Heart right ventricle (tissue), 16 donors: Measurements from ENCODE around the gene TAF1C. TPM values are rescaled to one million over a fixed set of nuclear protein-coding genes. Genes with fewer than 3 reads are reported as not detected.

Experiments
- ATAC-seq, 8 donors: fragments of 200-7000 bp; cut with Tn5 transposase; one replicate each; pipeline ENCODE4 v1.9.1; 2020; ENCODE audit warnings: mild to moderate bottlenecking in 8 of 8, moderate library complexity in 8 of 8, moderate number of reproducible peaks in 1 of 8
- DNase-seq, 2 donors: peaks; one replicate each; pipeline ENCODE4 v3.0.0-alpha.2; 2020
- H3K27ac ChIP-seq, 10 donors: fragments of 200-600 bp; sonication (generic) in 2 of 10; one replicate each; pipeline versions ENCODE4 v1.5.0 to v1.8.0; 2020 to 2022; ENCODE audit warnings: mild to moderate bottlenecking in 3 of 10
- H3K27me3 ChIP-seq, 7 donors: fragments of 200-600 bp; one replicate each; pipeline ENCODE4 v1.8.0; 2021 to 2022; ENCODE audit warnings: mild to moderate bottlenecking in 2 of 7
- H3K36me3 ChIP-seq, 9 donors: fragments of 200-600 bp; sonication (generic) in 1 of 9; one replicate each; pipeline versions ENCODE4 v1.5.0 to v1.8.0; 2020 to 2022; ENCODE audit warnings: mild to moderate bottlenecking in 2 of 9
- H3K4me1 ChIP-seq, 9 donors: fragments of 200-600 bp; sonication (generic) in 1 of 9; one replicate each; pipeline versions ENCODE4 v1.5.0 to v1.8.0; 2020 to 2022; ENCODE audit warnings: mild to moderate bottlenecking in 4 of 9
- H3K4me3 ChIP-seq, 10 donors: fragments of 200-600 bp; sonication (generic) in 2 of 10; one replicate each; pipeline versions ENCODE4 v1.5.0 to v1.8.0; 2020 to 2022; ENCODE audit warnings: mild to moderate bottlenecking in 7 of 10, moderate library complexity in 2 of 10
- H3K9me3 ChIP-seq, 11 donors: fragments of 200-600 bp in 10 of 11; sonication (generic) in 2 of 11; one replicate each; pipeline versions ENCODE4 v1.5.0 to v1.8.0; 2013 to 2022; ENCODE audit warnings: mild to moderate bottlenecking in 2 of 11, control low read depth in 1 of 11, moderate library complexity in 1 of 11
- CTCF ChIP-seq, 9 donors: fragments of 200-600 bp; sonication (generic) in 2 of 9; IDR thresholded peaks; one replicate each; pipeline versions ENCODE4 v1.5.0 to v1.8.0; 2021 to 2022; ENCODE audit warnings: antibody characterized with exemption in 9 of 9, mild to moderate bottlenecking in 5 of 9, moderate library complexity in 1 of 9
- WGBS, 2 donors: extraction: QIAGEN DNeasy Blood & Tissue Kit; methylation state at CpG; one replicate each; pipeline ENCODE4 v1.1.7; 2013; ENCODE audit warnings: inconsistent platforms in 1 of 2; 5-methylcytosine and 5-hydroxymethylcytosine counted together
- intact Hi-C, 10 donors: fragments of 100-400 bp; cut with DNase I; formaldehyde crosslinking; loops; one replicate each; pipeline versions ENCODE4 v1.11.1 to v1.14.2; 2022
- polyA plus RNA-seq, 2 donors: library from polyadenylated mRNA; stranded (reverse); fragments of 200-250 nt; gene quantifications; one replicate each; pipeline ENCODE4 v1.2.3, GENCODE V29; 2013
- total RNA-seq, 10 donors: library from RNA; stranded (reverse); fragmentation: NEBNext Ultra II Directional in 3 of 10; extraction: Animal tissue kit (Norgen Biotek cat#: 25700) in 3 of 10; gene quantifications; one replicate each; pipeline versions ENCODE4 v1.2.1 to v1.2.4, GENCODE V29; 2021 to 2023
- donor health status: Arrhythmogenic right ventricular cardiomyopathy.
- donor health status: ischemic (EF 13 %, LVEDD 7.1; RV severe dilation, severe dysfunction).
- donor health status: healthy with polysubstance abuse.
- donor health status: DM: no; HTN: yes; CAD: no.
- donor health status: DM: no; HTN: no; CAD: no.
- donor health status: ischemic (EF 25% LVEDD 6.9; RV normal size, moderate dysfunction).
- donor health status: ischemic (EF 25% LVEDD 5.7; RV mildly dilated, moderate dysfunction).
- donor health status: healthy.
- donor health status: DM: yes; HTN: yes; CAD: no.
- donor health status: Ischemic cardiomyopathy.
- donor health status: ischemic (EF 35%, LVEDD 5.7; RV mildly dilated, moderate dysfunction).
- donor health status: nonischemic (EF 11% LVEDD 7.7; RV severe dilation, severe dysfunction).
- donor health status: DM: yes; HTN: yes; CAD: no.
- donor health status: PGD.
- donor health status: ischemic (EF 29% LVEDD 5.4; RV normal size, mild dysfunction).
- donor health status: nonischemic (EF 23%, LVEDD 6.1; RV moderate dilation, normal function).

Gene TAF1C
- total and polyA plus RNA-seq, 12 donors: 14.2 to 76.7 (median 21.6) TPM

- Histone ChIP-seq H3K27ac (no peak overlapping the region), H3K4me1 (peaks cover 0 to 9% (median 0%) of the 10 kb centered on the region in 9 donors), H3K36me3 (no peaks in the 10 kb centered on the region), H3K27me3 (peaks cover 0 to 6% (median 0%) of the 10 kb centered on the region in 7 donors), H3K4me3 (no peak overlapping the region), H3K9me3 (peaks cover 0 to 4% (median 0%) of the 10 kb centered on the region in 11 donors)
- no peak for TF ChIP-seq CTCF (IDR thresholded peaks at IDR 0.05)
- no peak for DNase-seq
- WGBS, 2 donors: 80 to 91% methylated on average over 4 of the region's 4 CpGs
- intact Hi-C loops: no loop called here
- ATAC-seq: no peak
Measured at GRCh38 chr16:84212631-84213030, 25.8 kb upstream of the TAF1C start.

GRCh38 chr16:84212154-84212553 is 25.3 kb upstream of the TAF1C start:
- ATAC-seq: no peak
- Histone ChIP-seq H3K9me3 (peaks cover 0 to 4% (median 0%) of the 10 kb centered on the region in 11 donors), H3K27me3 (peaks cover 0 to 4% (median 0%) of the 10 kb centered on the region in 7 donors), H3K4me3 (no peak overlapping the region), H3K4me1 (peaks cover 0 to 9% (median 0%) of the 10 kb centered on the region in 9 donors), H3K36me3 (no peaks in the 10 kb centered on the region), H3K27ac (no peak overlapping the region)
- no peak for TF ChIP-seq CTCF (IDR thresholded peaks at IDR 0.05)
- intact Hi-C loops: no loop called here
- no peak for DNase-seq
- WGBS, 2 donors: 62 to 72% methylated on average over 4 of the region's 4 CpGs

GRCh38 chr16:84209989-84210388 is 23.1 kb upstream of the TAF1C start:
- DNase-seq (no peak), ATAC-seq (no peak)
- Histone ChIP-seq H3K36me3 (no peaks in the 10 kb centered on the region), H3K4me3 (no peak overlapping the region), H3K27ac (no peak overlapping the region), H3K27me3 (peaks cover 0 to 2% (median 0%) of the 10 kb centered on the region in 7 donors), H3K4me1 (peaks cover 0 to 9% (median 0%) of the 10 kb centered on the region in 9 donors), H3K9me3 (peaks cover 0 to 4% (median 0%) of the 10 kb centered on the region in 11 donors)
- intact Hi-C loops: no loop called here
- WGBS, 2 donors: 82% methylated on average over 2 of the region's 2 CpGs
- TF ChIP-seq CTCF (IDR thresholded peaks at IDR 0.05): no peak

GRCh38 chr16:84207879-84208278 is 21.0 kb upstream of the TAF1C start:
- 76 to 78% methylated on average over 8 of the region's 8 CpGs for WGBS, 2 donors
- intact Hi-C loops: no loop called here
- DNase-seq: no peak

More at GRCh38 chr16:84207879-84208278, 21.0 kb upstream of the TAF1C start:
- Histone ChIP-seq H3K4me1 (no peaks in the 10 kb centered on the region), H3K27ac (no peak overlapping the region), H3K36me3 (no peaks in the 10 kb centered on the region), H3K9me3 (peaks cover 0 to 4% (median 0%) of the 10 kb centered on the region in 11 donors), H3K27me3 (no peaks in the 10 kb centered on the region), H3K4me3 (no peak overlapping the region)
- no peak for TF ChIP-seq CTCF (IDR thresholded peaks at IDR 0.05)
- no peak for ATAC-seq
